Stimulated activated CD8-positive, alpha-beta memory T cell treated with anti-CD3 and anti-CD28 coated beads, Interleukin-12 subunit alpha, Interleukin-12 subunit beta, amount 100 ng/mL, for 24 hours (primary cell): ENCODE results near the gene GABRR1.

ENCODE experiments used
- DNase-seq: peaks from one replicate; pipeline ENCODE4 v3.0.0-alpha.2; 2020; ENCODE audit errors: extremely low read depth

GABRR1 gene

DNA sequence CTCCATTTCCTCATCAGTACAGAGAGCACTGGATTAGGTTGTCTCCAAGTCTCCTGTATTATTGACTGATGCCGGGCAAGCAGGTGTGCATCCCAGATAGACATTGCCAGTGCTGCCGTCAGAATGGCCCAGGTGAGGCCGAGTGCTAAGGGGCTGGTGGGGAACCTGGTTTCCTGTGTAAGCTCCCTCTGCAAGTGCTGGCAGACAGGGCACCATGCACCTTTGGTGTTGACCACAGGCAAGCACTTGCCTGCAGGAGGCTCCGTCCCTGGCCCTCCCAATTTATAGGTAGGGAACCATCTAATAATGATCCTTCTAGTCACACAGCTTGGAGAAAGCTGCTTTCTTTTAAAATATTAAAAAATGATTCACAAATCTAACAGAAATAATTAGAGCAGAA lies 747 bp downstream of the GABRR1 start:
- no peak for DNase-seq

DNA sequence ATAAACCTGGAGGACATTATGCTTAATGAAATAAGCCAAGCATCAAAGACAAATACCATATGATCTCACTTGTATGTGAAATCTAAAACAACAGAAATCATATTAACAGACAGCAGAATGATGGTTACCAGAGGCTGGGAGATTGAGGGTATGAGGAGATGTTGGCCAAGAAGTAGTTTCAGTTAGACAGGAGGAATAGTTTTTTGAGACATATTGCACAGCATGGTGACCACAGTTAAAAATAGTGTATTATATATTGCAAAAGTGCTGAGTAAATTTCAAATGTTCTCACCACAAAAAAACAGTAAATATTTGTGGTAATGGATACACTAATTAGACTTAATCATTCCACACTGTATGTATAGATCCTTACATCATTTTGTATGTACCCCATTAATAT lies 1.8 kb downstream of the GABRR1 start:
- no peak for DNase-seq

DNA sequence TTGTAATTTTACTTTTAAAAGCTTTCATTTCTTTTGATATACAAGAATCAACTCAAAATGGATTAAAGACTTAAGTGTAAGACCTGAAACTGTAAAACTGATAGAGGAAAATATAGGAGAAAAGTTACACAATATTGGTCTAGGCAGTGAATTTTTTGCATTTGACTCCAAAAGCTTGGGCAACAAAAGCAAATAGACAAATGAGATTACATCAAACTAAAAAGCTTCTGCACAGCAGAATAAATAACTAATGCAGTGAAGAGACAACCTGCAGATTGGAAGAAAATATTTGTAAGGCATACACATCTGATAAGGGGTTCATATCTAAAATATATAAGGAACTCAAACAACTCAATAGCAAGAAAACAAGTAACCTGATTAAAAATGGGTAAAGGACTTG lies 3.0 kb downstream of the GABRR1 start:
- no peak for DNase-seq

DNA sequence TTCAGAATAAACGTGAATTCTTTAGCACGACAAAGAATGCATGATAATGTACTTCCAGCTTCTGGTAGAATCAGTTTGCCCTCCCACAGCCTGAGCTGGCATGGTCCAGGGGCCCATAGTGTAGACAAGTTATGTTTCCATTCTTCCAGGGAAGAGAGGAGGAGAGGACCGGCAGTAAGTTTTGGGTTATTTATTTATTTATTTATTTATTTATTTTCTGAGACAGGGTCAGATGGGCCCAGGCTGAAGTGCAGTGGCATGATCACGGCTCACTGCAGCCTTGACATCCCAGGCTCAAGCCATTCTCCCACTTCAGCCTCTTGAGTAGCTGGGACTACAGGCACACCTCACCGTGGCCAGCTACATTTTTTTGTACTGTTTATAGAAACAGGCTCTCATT lies 4.7 kb downstream of the GABRR1 start:
- DNase-seq: no peak

DNA sequence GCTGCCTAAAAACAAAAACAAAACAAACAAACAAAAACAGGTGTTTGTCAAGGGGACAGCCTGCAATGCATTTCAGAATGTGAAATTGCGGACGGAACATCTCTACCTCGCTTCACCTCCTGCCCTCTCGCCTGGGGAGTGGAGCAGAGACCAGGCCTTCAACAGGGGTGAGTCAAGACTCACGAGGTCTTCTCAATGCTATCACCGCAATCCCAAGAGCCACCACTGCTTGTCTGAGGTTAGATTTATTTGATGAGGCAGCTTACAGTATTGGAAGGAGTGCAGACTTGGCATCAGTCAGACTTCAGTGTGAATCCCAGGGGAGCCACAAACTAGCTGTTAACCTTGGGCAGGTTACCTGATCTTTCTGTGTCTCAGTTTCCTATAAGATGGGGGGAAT lies 7.7 kb downstream of the GABRR1 start:
- DNase-seq: no peak

DNA sequence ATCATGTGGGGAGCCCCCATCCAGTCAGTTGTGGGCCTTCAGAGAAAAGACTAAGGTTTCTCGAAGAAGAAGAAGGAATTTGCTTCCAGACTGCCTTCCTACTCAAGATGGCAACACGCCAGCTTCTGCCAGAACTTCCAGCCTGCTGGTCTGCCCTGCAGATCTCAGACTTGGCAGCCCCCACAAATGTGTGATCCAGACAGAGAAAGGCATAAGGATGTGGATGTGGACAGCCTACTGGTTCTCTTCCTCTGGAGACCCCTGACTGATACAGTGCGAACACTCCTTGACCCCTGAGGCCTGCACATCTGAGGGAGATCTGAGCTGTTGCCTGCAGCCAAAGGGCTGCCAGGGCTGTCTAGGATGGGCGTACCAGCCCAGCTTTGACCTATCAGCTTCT lies 8.6 kb downstream of the GABRR1 start:
- no peak for DNase-seq

DNA sequence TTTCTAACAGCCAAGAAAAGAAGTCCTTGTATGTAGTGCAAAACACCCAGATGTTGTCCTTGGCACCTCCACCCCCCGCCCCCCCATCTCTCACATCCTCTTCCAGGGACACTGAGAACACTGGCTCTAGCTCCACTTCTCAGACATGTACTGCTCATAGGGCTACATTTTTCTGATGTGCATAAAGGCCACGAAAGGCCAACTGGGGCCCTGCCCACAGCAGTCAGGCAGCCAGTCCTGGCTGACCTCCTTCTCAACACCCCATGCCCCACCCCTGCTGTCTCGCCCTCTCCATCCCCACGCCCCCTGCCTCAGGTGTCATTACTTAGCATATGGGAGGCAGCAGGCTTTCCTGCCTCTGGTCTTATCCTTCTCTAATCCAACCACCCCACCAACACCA lies 11.3 kb downstream of the GABRR1 start:
- no peak for DNase-seq

DNA sequence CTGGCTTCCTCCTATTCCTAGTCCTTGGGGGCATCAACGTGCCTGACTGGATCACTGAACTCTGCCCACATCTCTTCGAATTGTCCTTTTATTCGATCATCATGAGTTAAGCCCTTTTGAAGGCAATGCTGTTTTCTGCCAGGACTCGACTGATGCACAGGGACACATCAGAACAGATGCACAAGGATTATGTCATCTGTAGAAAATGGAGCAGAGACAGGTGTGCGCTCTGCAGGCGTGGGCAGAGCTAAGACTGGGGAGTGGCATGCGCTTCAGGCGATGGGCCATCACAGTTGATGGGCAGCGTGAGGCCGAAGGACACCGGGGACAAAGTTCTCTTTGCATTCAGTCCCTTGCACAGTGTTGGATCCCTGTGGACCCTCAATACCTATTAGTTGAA lies 13.1 kb downstream of the GABRR1 start:
- no peak for DNase-seq

DNA sequence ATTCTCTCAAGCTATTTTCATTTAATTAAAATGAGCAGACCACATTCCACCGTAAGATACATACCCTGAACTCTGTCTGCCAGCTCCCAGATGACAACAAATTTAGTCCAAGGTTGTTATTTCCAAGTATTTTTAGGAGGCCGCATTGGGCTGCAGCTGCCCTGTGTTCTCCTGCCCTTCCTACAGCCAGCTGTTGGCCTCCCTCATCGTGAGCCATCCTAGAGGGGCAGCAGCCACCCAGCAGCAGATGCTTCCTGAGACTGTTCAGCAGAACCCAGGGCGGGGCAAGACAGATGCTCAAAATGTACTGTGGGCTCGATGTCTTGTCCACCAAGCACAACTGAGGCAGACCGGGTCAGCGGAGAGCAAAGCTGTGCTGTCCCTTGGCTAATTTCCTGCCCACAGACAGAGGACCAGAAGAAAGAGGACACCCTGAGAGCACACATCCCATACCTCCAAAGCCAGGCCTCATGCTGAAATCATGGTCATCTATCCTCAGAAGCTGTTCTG lies 16.4 kb downstream of the GABRR1 start:
- DNase-seq: no peak

DNA sequence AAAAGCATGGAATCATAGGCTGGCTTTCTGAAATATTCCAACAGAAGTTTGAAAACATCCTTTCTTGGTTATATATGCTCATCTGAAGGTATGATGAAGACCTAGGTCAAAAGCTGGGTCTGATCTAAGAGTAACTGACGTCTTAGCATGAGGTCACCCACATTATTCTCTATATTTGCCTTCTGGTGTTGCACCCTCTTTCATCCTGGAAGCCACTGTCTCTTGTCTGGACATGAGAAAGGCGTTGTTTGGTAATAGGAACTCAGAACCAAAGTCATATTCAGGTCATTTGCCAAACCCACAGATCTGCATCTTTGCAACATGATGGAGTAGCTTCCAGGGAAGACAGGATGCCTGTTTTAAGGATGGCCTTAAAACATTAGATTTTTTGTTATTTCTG lies 17.6 kb downstream of the GABRR1 start:
- DNase-seq: no peak

DNA sequence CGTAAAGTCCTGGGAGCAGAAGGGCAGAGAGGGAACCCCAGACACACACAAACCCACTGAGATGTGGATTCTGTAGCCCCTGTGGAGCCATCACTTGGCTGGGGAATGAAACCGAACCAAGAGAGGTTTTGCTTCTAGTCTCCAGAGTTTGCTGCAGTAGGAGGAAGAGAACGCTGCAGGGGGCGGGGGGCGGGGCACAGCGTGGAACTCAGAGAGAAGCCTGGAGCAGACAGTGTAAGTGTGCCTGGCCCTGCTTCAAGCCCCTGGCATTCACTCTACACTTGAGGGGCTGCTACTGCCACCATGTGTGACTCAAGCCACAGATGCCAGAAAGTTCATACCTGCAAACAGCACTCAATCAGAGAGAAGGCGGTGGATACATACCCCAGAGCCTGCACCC lies 18.9 kb downstream of the GABRR1 start:
- DNase-seq: no peak

DNA sequence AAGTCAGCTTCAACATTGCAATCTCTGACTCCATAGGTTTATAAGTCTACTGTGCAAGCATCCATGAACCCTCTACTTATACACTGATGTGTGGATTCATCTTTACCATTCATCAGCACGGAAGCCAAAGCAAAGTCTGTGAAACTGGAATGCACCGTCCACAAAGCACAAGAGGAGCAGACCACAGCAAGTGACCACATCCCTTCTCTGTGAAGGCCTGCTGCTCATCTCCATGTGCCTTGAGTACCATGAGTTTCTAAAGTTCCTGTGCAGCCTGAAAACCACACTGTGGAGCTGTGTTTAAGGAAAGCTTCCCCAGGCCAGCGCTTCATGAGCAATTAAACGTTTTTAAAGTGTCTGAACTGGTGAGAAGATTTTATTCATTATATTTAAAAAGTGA lies 20.0 kb downstream of the GABRR1 start:
- no peak for DNase-seq

DNA sequence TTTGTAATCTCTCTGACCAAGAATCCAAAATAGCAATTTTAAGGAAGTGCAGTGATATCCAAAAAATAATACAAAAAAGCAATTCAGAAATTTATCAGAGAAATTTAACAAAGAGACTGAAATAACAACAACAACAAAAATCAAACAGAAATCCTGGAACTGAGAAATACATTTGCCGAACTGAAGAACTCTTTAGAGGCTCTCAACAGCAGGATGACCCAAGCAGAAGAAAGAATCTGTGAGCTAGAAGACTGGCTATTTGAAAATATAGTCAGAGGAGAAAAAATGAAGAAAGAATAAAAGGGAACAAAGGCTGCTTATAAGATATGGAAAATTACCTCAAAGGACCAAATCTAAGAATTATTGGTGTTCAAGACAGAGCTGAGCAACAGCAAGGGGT lies 22.6 kb downstream of the GABRR1 start:
- no peak for DNase-seq

DNA sequence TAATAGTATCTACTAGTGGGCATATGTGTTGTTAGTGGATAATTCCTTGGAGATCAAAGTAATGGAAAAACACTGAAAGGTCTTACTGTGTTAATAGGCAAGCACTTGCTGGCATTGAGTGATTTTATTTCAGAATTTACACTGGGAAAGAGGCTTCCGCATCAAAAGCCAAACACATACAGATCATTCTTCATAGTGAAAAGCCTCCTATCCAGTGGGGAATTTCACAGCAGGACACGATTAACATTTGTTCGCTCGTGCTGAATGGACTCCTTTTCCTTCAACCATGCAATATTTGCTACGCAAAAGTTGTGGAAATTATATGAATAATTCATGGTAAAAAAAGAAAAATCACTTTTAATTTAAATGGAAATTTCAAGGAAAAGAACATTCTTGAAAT lies 26.4 kb downstream of the GABRR1 start:
- DNase-seq: no peak

DNA sequence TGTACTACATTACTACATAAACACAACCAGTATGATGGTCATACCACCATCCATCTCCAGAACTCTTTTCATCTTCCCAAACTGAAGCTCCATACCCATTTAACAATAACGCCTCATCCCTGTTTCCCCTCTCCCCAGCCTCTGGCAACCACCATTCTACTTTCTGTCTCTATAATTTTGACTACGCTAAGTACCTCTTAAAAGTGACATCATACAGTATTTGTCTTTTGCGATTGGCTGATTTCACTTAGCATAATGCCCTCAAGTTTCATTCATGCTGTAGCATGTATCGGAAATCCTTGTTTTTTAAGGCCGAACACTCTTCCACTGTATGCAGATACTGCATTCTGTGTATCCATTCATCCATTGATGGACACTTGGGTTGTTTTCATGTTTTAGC lies 29.7 kb downstream of the GABRR1 start:
- DNase-seq: no peak

DNA sequence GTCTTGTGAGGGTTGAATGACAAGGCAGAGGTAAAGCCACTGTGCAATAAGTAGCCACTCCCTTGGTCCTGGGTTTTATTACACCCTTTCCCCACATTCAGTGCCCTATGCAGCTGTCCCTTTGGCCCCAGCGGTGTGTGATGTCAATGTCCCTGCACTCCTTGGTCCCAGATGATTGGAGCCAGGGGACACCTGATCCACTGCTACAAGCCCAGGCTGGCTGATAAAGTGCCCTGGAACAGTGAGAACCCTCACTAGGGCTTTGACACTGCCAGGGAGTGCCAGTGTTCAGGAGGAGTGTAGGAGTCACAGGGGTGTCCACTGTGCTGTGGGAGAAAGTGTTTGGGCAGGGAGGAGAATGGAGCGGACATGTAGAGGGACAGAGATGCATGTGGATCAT lies 30.4 kb downstream of the GABRR1 start:
- DNase-seq: no peak

DNA sequence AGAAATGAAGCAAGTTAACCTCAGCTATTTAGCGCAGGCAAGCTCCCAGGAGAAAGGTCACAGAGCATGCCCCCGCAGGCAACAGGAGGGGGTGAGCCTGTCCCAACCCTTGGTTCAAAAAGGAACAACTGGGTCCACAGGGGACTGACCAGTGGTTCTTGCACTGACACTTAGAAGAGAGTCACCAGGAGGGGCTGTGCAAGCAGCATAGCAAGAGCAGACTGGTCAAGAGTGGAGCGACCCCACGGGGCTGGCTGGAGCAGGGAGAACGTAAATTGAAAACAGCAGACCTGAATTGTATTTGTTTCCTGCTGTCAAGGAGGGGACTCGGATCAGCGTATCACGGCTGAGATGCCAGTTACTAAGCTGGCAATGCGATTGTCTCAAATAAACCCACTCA lies 32.8 kb downstream of the GABRR1 start:
- no peak for DNase-seq

DNA sequence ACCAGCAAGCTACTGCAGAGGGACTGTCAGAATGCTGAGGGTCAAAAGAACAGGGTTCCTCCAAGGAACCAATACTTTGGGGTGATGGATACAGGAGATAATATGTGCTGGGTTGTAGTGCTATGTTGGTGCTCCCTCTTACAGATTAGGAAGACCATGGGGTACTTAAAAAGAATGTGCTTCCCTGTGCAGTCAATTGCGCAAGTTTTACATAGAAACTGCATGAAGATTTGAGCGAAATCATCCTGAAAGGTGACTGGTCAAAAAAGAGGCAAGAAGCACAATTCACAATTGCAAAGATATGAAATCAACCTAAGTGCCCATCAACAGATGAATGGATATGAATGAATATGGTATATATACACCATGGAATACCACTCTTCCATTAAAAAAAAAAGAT lies 33.9 kb downstream of the GABRR1 start:
- DNase-seq: no peak

DNA sequence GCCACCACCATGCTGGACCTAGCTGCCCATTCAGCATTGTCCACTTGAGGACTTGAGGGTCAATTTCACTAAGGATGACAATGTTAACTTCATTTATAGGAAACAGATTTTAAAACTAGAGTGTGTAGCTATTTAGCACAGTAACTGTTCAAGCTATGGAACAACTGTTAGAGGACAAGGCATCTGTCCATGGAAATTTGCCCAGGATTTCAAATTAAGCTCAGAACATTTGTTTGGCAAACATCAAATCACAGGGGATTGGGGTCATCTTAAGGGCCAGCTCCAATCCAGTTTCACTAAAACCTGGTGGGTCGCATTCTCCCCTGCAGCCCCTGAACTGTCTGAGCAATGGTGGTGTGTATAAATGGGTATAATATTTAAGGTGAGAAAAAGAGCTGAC lies 36.2 kb downstream of the GABRR1 start:
- no peak for DNase-seq

DNA sequence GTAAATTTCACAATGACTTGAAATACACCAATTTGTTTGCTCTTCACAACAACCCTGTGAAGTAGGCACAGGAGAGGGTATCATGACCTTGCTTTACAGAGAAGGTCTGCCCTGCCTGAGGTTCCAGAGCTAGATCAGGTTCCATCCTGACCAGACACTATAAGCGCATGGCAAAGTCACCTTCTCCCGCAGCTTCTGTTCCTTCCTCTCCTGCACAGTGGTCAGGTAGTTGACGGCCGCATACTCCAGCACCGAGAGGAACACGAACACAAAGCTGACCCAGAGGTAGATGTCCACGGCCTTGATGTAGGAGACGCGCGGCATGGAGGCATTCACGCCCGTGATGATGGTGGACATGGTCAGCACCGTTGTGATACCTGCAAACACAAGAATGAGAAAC lies 37.0 kb downstream of the GABRR1 start:
- no peak for DNase-seq

DNA sequence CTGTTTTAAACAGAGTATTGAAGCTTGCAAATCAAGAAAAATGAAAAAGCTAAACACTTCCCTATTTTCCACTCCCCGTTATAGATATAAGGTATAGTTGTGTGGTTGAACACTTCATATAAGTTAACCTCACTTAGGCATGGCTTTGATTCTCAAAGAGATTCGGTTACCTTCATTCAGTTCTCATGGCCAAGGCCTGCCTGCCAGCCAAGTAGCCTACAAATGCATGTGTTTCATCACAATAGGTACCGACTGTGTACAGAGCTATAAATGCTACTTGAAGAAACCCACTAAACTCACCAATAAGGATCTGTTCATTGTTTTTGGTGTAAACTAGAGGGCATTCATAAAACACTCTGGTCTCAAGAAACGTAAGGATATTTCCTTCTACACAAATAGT lies 43.5 kb downstream of the GABRR1 start:
- no peak for DNase-seq

DNA sequence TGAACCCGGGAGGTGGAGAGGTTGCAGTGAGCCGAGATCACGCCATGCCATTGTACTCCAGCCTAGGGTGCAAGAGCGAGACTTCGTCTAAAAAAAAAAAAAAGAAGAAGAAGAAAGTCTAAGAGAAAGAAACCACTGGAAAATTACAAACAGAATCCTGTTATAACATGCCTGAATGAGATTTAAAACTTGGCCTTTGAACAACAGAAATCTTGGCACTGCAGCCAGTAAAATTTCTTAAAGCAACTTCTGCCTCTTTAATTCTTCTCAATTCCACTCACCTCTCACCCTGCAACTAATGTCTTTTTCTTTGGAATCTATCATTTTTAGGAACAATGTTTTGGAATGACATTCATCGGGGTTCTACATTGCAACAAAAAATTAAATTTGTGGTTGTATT lies 45.0 kb downstream of the GABRR1 start:
- DNase-seq: no peak

DNA sequence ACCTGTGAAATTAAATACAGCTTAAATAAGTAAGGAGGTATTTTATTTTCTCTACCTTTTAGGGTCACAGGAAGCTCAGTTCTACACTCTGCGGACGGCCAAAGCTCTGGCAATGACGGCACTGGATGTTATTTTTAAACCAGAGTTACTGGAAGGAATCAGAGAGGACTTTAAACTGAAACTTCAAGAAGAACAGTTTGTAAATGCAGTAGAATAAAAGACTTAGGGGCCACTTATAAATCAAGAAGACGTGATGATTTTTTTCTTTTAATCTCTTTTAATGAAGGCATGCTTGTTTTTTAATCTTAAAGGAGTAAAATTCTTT lies 55.1 kb downstream of the GABRR1 start:
- DNase-seq: no peak

DNA sequence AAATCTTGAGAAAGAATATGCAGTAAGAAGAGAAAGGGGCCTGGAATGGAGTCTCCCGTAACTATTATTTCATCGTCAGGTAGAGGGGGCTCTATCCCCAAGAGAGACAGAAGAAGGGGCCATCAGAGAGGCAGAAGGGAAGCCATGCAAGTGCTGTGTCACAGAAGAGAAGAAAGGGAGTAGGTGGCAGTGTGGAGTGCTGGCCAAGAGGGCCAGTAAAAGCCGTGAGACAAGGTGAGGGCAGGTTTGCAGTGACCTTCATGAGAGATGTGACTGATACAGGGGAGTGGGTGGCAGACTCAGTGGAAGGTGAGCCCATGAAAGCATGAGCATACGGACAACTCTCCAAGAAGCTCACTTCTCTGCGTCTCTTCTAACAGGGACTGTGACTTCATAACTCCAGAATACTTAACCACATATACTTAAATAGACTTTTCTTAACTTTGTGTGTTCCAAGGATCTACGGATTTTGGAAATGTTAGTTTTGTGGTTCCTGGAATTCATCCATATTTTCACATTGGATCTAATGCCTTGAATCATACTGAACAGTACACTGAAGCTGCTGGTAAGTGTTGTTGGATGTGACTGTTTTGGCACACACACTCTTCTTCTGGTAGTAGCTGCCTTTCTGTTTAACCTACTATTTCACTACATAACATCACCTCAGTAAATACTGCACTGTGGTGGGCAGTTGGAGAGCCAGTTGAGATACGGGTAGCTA lies 55.7 kb downstream of the GABRR1 start:
- DNase-seq: no peak
